SH-SY5Y (cell line): ENCODE results near the gene MROH7.

Source experiments
- GATA2 ChIP-seq: IDR thresholded peaks from 2 replicates; pipeline ENCODE4 v1.6.1; 2011; ENCODE audit warnings: mild to moderate bottlenecking, low read depth, low read length
- GATA3 ChIP-seq: IDR thresholded peaks from 2 replicates; pipeline ENCODE4 v1.6.1; 2011; ENCODE audit warnings: low read depth, mild to moderate bottlenecking, low read length, moderate library complexity

GRCh38 chr1:54710841-54711240 is 69.3 kb downstream of the MROH7 start:
- TF ChIP-seq GATA2 (no peak), GATA3 (no peak)
